GM23338 (cell line): Measurements from ENCODE around the gene TEX54. TPM values are rescaled to one million over a fixed set of nuclear protein-coding genes. Genes with fewer than 3 reads are reported as not detected.

Experiments used
- ATAC-seq: fragments of 200-7000 bp; cut with Tn5 transposase; 3 replicates; pipeline ENCODE4 v1.9.1; 2020
- DNase-seq: peaks from one replicate; pipeline ENCODE4 v3.0.0-alpha.2; 2015; ENCODE audit warnings: low spot score
- H2AFZ ChIP-seq: fragments of 200-600 bp; sonication (generic); 2 replicates; pipeline ENCODE4 v1.8.0; 2016; ENCODE audit warnings: antibody characterized with exemption, mild to moderate bottlenecking, moderate library complexity
- H3F3A ChIP-seq: fragments of 200-600 bp; sonication (generic); replicated peaks from 2 replicates; pipeline ENCODE4 v1.8.0; 2017; ENCODE audit warnings: antibody characterized with exemption, mixed run types, low read depth
- H3K27ac ChIP-seq: fragments of 200-600 bp; sonication (generic); 2 replicates; pipeline ENCODE4 v1.6.1; 2016; ENCODE audit warnings: low read depth
- H3K27me3 ChIP-seq: fragments of 200-600 bp; sonication (generic); 2 replicates; pipeline ENCODE4 v1.8.0; 2016; ENCODE audit warnings: mild to moderate bottlenecking, mixed run types, moderate library complexity; ENCODE audit not compliant: insufficient read depth
- H3K36me3 ChIP-seq: fragments of 200-600 bp; sonication (generic); 2 replicates; pipeline ENCODE4 v1.8.0; 2016; ENCODE audit warnings: mild to moderate bottlenecking; ENCODE audit not compliant: insufficient read depth
- H3K4me1 ChIP-seq: fragments of 200-600 bp; sonication (generic); 2 replicates; pipeline ENCODE4 v1.8.0; 2016; ENCODE audit warnings: mild to moderate bottlenecking, moderate library complexity; ENCODE audit not compliant: insufficient read depth
- H3K4me2 ChIP-seq: fragments of 200-600 bp; sonication (generic); 2 replicates; pipeline ENCODE4 v1.7.1; 2017; ENCODE audit warnings: mixed run types
- H3K4me3 ChIP-seq: fragments of 200-600 bp; sonication (generic); 2 replicates; pipeline ENCODE4 v1.6.1; 2016; ENCODE audit warnings: mixed run types
- H3K79me2 ChIP-seq: fragments of 200-600 bp; sonication (generic); replicated peaks from 2 replicates; pipeline ENCODE4 v1.8.0; 2017; ENCODE audit warnings: mild to moderate bottlenecking; ENCODE audit not compliant: insufficient read depth
- H3K9me2 ChIP-seq: fragments of 200-600 bp; sonication (generic); 2 replicates; pipeline ENCODE4 v1.8.0; 2017; ENCODE audit not compliant: insufficient read depth
- H4K20me1 ChIP-seq: fragments of 200-600 bp; sonication (generic); replicated peaks from 2 replicates; pipeline ENCODE4 v1.8.0; 2017; ENCODE audit warnings: mild to moderate bottlenecking; ENCODE audit not compliant: insufficient read depth
- H3K27ac Mint-ChIP-seq: 2 replicates; pipeline ENCODE4 v1.8.0; 2020; ENCODE audit warnings: inconsistent platforms, mild to moderate bottlenecking, moderate library complexity, mixed read lengths
- H3K27me3 Mint-ChIP-seq: 3 replicates; pipeline ENCODE4 v1.8.0; 2022; ENCODE audit warnings: low read depth, mild to moderate bottlenecking, moderate library complexity, mixed read lengths, inconsistent platforms; ENCODE audit not compliant: insufficient read depth, poor library complexity
- H3K36me3 Mint-ChIP-seq: 3 replicates; pipeline ENCODE4 v1.8.0; 2021; ENCODE audit warnings: low read depth, mild to moderate bottlenecking, inconsistent platforms, moderate library complexity, mixed read lengths
- H3K4me1 Mint-ChIP-seq: 3 replicates; pipeline ENCODE4 v1.8.0; 2020; ENCODE audit warnings: mild to moderate bottlenecking, inconsistent platforms, mixed read lengths
- H3K4me3 Mint-ChIP-seq: 3 replicates; pipeline ENCODE4 v1.8.0; 2021; ENCODE audit warnings: moderate library complexity, mild to moderate bottlenecking, inconsistent platforms, mixed read lengths
- H3K9me3 Mint-ChIP-seq: 3 replicates; pipeline ENCODE4 v1.8.0; 2020; ENCODE audit warnings: moderate library complexity, mild to moderate bottlenecking, inconsistent platforms, mixed read lengths
- CREB1 ChIP-seq: fragments of 250-450 bp; sonication (Bioruptor Pico); IDR thresholded peaks from 2 replicates; pipeline ENCODE4 v1.5.0; 2020; ENCODE audit warnings: low read depth, mild to moderate bottlenecking, moderate library complexity
- CTCF ChIP-seq, 2 experiments: fragments of 200-600 bp in 1 of 2; sonication (generic) in 1 of 2; conservative IDR thresholded peaks; 2 replicates each; pipeline versions ENCODE4 v1.5.1 to v1.6.1; 2016 to 2017; ENCODE audit warnings: antibody characterized with exemption in 2 of 2, low read depth in 2 of 2, mild to moderate bottlenecking in 2 of 2, moderate library complexity in 1 of 2
- ETS1 ChIP-seq: IDR thresholded peaks from 2 replicates; pipeline ENCODE4 v1.6.1; 2016; ENCODE audit warnings: antibody characterized with exemption
- EZH2 ChIP-seq: fragments of 200-600 bp; sonication (generic); IDR thresholded peaks from one replicate; pipeline ENCODE4 v1.8.0; 2017; ENCODE audit warnings: antibody characterized with exemption, mild to moderate bottlenecking, low read depth; ENCODE audit not compliant: unreplicated experiment
- EZH2phosphoT487 ChIP-seq: fragments of 200-600 bp; sonication (generic); IDR thresholded peaks from one replicate; pipeline ENCODE4 v1.8.1; 2018; ENCODE audit warnings: antibody characterized with exemption; ENCODE audit not compliant: unreplicated experiment
- JUNB ChIP-seq: IDR thresholded peaks from one replicate; pipeline ENCODE4 v1.6.1; 2016; ENCODE audit warnings: antibody characterized with exemption; ENCODE audit not compliant: unreplicated experiment
- NANOG ChIP-seq: IDR thresholded peaks from 2 replicates; pipeline ENCODE4 v1.6.1; 2016; ENCODE audit warnings: antibody characterized with exemption, borderline replicate concordance
- POLR2AphosphoS5 ChIP-seq: IDR thresholded peaks from 2 replicates; pipeline ENCODE4 v1.6.1; 2016; ENCODE audit warnings: antibody characterized with exemption, low read depth
- STAT1 ChIP-seq: IDR thresholded peaks from one replicate; pipeline ENCODE4 v1.6.1; 2016; ENCODE audit warnings: antibody characterized with exemption; ENCODE audit not compliant: unreplicated experiment
- ZNF114 ChIP-seq: fragments of 250-450 bp; sonication (Bioruptor Pico); IDR thresholded peaks from 2 replicates; pipeline ENCODE4 v1.5.0; 2020; ENCODE audit warnings: mild to moderate bottlenecking, moderate library complexity
- ZNF331 ChIP-seq: fragments of 250-450 bp; sonication (Bioruptor Pico); IDR thresholded peaks from 2 replicates; pipeline ENCODE4 v1.5.0; 2020; ENCODE audit warnings: low read depth, mild to moderate bottlenecking, moderate library complexity
- ZNF462 ChIP-seq: fragments of 250-450 bp; sonication (Bioruptor Pico); IDR thresholded peaks from 2 replicates; pipeline ENCODE4 v1.5.0; 2020; ENCODE audit warnings: mild to moderate bottlenecking, moderate library complexity
- polyA plus RNA-seq: library from polyadenylated mRNA; unstranded; fragments of >200 nt; fragmentation: Nextera tagmentation; extraction: Ambion mirVana; gene quantifications from 2 replicates; pipeline ENCODE4 v1.2.1, GENCODE V29; 2016
- total RNA-seq: library from RNA; depleted of rRNA; stranded (reverse); fragments of >200 nt; shearing (Covaris generic); gene quantifications from 2 replicates; pipeline ENCODE4 v1.2.3, GENCODE V29; 2014

TEX54 gene
- total and polyA plus RNA-seq, 2 experiments from 2014 or later: 1.9 TPM; not detected in 1

GRCh38 chr11:62876712-62877111 is 44.1 kb upstream of the TEX54 start (continued):
- no peak for TF ChIP-seq ZNF462 (CRISPR knock-in tag)
- TF ChIP-seq ZNF331 (CRISPR knock-in tag): no peak
- TF ChIP-seq NANOG: no peak
- no peak for TF ChIP-seq EZH2
- TF ChIP-seq ETS1: no peak
- TF ChIP-seq JUNB: no peak
- TF ChIP-seq EZH2phosphoT487: no peak

GRCh38 chr11:62875698-62876478 is 43.2 kb upstream of the TEX54 start:
- H3K27ac Mint-ChIP-seq: no peak overlapping the region
- DNase-seq: no peak
- no peak overlapping the region for H3K4me3 ChIP-seq
- no peak overlapping the region for H3K4me3 Mint-ChIP-seq
- peaks cover 100% of the 10 kb centered on the region for H3K79me2 ChIP-seq
- H3K36me3 Mint-ChIP-seq: peaks cover 89% of the 10 kb centered on the region
- no peak overlapping the region for H2AFZ ChIP-seq
- peaks cover 57% of the 10 kb centered on the region for H4K20me1 ChIP-seq
- H3K27me3 ChIP-seq: no peaks in the 10 kb centered on the region
- peaks cover 21% of the 10 kb centered on the region for H3K4me1 Mint-ChIP-seq
- H3K27ac ChIP-seq: peak overlapping the region; percentile 69
- TF ChIP-seq EZH2phosphoT487 (no peak), JUNB (no peak), ZNF331 (CRISPR knock-in tag) (no peak), ZNF114 (CRISPR knock-in tag) (no peak), CREB1 (CRISPR knock-in tag) (no peak), NANOG (no peak), POLR2AphosphoS5 (no peak), STAT1 (no peak), CTCF (conservative IDR thresholded peaks at IDR 0.05; ENCODE audit: low read depth in 2 of 2) (0 out of 4 replicates have a peak, but pooled peaks of 1 of the 2 experiments have one; percentile 2)
- H3K4me2 ChIP-seq: no peak overlapping the region
- H3K9me3 Mint-ChIP-seq: no peaks in the 10 kb centered on the region; the same call in 2 of the 3 replicates
- H3K4me1 ChIP-seq: peaks cover 13% of the 10 kb centered on the region
- H3F3A ChIP-seq: peaks cover 63% of the 10 kb centered on the region
- H3K9me2 ChIP-seq: no peaks in the 10 kb centered on the region
- peaks cover 16% of the 10 kb centered on the region for H3K27me3 Mint-ChIP-seq
- no peak for ATAC-seq
- H3K36me3 ChIP-seq: peaks cover 59% of the 10 kb centered on the region
